Measurements from ENCODE around the gene SOX6.
A peak's percentile ranks its signal among the peaks of the same experiment; 100 is the strongest.

The SOX6 gene

GRCh38 chr11:16278979-16279378 is 77.4 kb downstream of the SOX6 start:
- FAIRE-seq (no peak), DNase-seq (ENCODE audit: low spot score) (no peak)

GRCh38 chr11:16278273-16278672 is 78.1 kb downstream of the SOX6 start:
- DNase-seq (ENCODE audit: low spot score) = no peak

GRCh38 chr11:16276251-16276650 is 80.1 kb downstream of the SOX6 start:
- FAIRE-seq (no peak), DNase-seq (ENCODE audit: low spot score) (no peak)

More at GRCh38 chr11:16278273-16278672, 78.1 kb downstream of the SOX6 start:
- no peak for FAIRE-seq

- DNase-seq (ENCODE audit: low spot score) = no peak
- FAIRE-seq = no peak
Measured at GRCh38 chr11:16271258-16271657, 85.1 kb downstream of the SOX6 start.

- FAIRE-seq = no peak
- no peak for DNase-seq (ENCODE audit: low spot score)
Measured at GRCh38 chr11:16266021-16266420, 90.3 kb downstream of the SOX6 start.

- FAIRE-seq (no peak), DNase-seq (ENCODE audit: low spot score) (no peak)
Measured at GRCh38 chr11:16265022-16265421, 91.3 kb downstream of the SOX6 start.

GRCh38 chr11:16262645-16262955 is 93.7 kb downstream of the SOX6 start:
- no peak for DNase-seq (ENCODE audit: low spot score)
- FAIRE-seq = no peak

GRCh38 chr11:16261836-16262644 is 94.3 kb downstream of the SOX6 start:
- FAIRE-seq (peak; percentile 34), DNase-seq (ENCODE audit: low spot score) (peak; percentile 37)

- no peak for DNase-seq (ENCODE audit: low spot score)
- no peak for FAIRE-seq
Measured at GRCh38 chr11:16252373-16252772, 104.0 kb downstream of the SOX6 start.

GRCh38 chr11:16248248-16248647 is 108.1 kb downstream of the SOX6 start:
- no peak for DNase-seq (ENCODE audit: low spot score)
- FAIRE-seq = no peak

- no peak for FAIRE-seq
- no peak for DNase-seq (ENCODE audit: low spot score)
Measured at GRCh38 chr11:16242806-16243205, 113.5 kb downstream of the SOX6 start.

- FAIRE-seq = no peak
Measured at GRCh38 chr11:16240687-16241086, 115.7 kb downstream of the SOX6 start.

GRCh38 chr11:16239141-16240105 is 116.9 kb downstream of the SOX6 start:
- DNase-seq (ENCODE audit: low spot score) (no peak), FAIRE-seq (no peak)

More at GRCh38 chr11:16240687-16241086, 115.7 kb downstream of the SOX6 start:
- no peak for DNase-seq (ENCODE audit: low spot score)

- no peak for FAIRE-seq
- DNase-seq (ENCODE audit: low spot score) = no peak
Measured at GRCh38 chr11:16226245-16226644, 130.1 kb downstream of the SOX6 start.

- DNase-seq (ENCODE audit: low spot score) (no peak), FAIRE-seq (no peak)
Measured at GRCh38 chr11:16225623-16226022, 130.7 kb downstream of the SOX6 start.

GRCh38 chr11:16223558-16223957 is 132.8 kb downstream of the SOX6 start:
- no peak for DNase-seq (ENCODE audit: low spot score)

GRCh38 chr11:16217631-16218030 is 138.7 kb downstream of the SOX6 start:
- FAIRE-seq (no peak), DNase-seq (ENCODE audit: low spot score) (no peak)

More at GRCh38 chr11:16223558-16223957, 132.8 kb downstream of the SOX6 start:
- no peak for FAIRE-seq

GRCh38 chr11:16216831-16217230 is 139.5 kb downstream of the SOX6 start:
- no peak for FAIRE-seq
- DNase-seq (ENCODE audit: low spot score) = no peak

- no peak for FAIRE-seq
Measured at GRCh38 chr11:16215352-16215751, 141.0 kb downstream of the SOX6 start.

GRCh38 chr11:16211407-16211806 is 144.9 kb downstream of the SOX6 start:
- FAIRE-seq (no peak), DNase-seq (ENCODE audit: low spot score) (no peak)

More at GRCh38 chr11:16215352-16215751, 141.0 kb downstream of the SOX6 start:
- DNase-seq (ENCODE audit: low spot score) = no peak

GRCh38 chr11:16204261-16204660 is 152.1 kb downstream of the SOX6 start:
- DNase-seq (ENCODE audit: low spot score) = no peak
- no peak for FAIRE-seq

GRCh38 chr11:16195651-16196050 is 160.7 kb downstream of the SOX6 start:
- FAIRE-seq = no peak

More at GRCh38 chr11:16195651-16196050, 160.7 kb downstream of the SOX6 start:
- DNase-seq (ENCODE audit: low spot score) = no peak
